ENCODE results near the gene STAG1.
"Not testable (repeated sequence)": the region's sequence is repeated elsewhere in the genome, so short reads cannot be mapped to it uniquely, and the experiment has no call there.

STAG1 gene

GRCh38 chr3:136620436-136620835 lies 131.7 kb downstream of the STAG1 start:
- DNase-seq (ENCODE audit: low read depth): no peak
- no peak overlapping the region for H3K4me3 ChIP-seq (ENCODE audit: low read depth, low read length)

- not testable (repeated sequence) for DNase-seq (ENCODE audit: low read depth); H3K4me3 ChIP-seq (ENCODE audit: low read depth, low read length)
Observed at GRCh38 chr3:136617969-136618525, 134.1 kb downstream of the STAG1 start.

- H3K4me3 ChIP-seq (ENCODE audit: low read depth, low read length): no peak overlapping the region
- no peak for DNase-seq (ENCODE audit: low read depth)
Observed at GRCh38 chr3:136617198-136617597, 135.0 kb downstream of the STAG1 start.

DNA sequence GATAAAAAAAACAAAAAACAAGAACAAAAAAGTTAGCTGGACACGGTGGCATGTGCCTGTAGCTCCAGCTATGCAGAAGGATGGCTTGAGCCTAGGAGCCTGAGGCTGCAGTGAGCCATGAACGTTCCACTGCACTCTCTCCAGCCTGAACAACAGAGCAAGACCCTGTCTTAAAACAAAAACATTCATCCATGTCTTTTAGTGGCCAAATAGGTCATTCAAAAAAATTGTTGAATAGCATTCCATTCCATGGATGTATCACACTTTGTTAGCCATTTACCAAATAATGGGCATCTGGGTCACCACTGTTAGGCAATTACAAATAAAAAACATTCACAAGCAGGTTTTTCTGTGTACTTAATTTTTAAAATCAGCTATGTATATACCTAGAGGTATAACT lies 139.7 kb downstream of the STAG1 start:
- no peak for DNase-seq (ENCODE audit: low read depth)
- no peak overlapping the region for H3K4me3 ChIP-seq (ENCODE audit: low read depth, low read length)

DNA sequence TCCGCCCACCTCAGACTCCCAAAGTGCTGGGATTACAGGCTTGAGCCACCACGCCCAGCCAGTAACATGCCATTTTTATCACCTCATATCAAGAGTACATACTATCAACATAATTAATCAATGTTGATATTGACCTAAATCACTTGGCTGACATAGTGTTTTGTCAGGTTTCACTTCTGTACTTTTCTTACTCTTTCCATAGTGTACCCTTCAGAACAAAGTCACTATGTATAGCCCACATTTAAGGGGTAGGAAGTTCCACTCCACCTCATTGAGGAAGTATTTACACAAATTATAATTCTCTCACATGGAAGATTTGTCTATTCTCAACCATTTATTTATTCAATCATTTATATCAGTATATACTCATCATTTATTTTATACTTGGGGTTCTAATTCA lies 145.2 kb downstream of the STAG1 start:
- no peak for DNase-seq (ENCODE audit: low read depth)
- no peak overlapping the region for H3K4me3 ChIP-seq (ENCODE audit: low read depth, low read length)

GRCh38 chr3:136606216-136606615 lies 146.0 kb downstream of the STAG1 start:
- not testable (repeated sequence) for H3K4me3 ChIP-seq (ENCODE audit: low read depth, low read length); DNase-seq (ENCODE audit: low read depth)

GRCh38 chr3:136604961-136605360 lies 147.2 kb downstream of the STAG1 start:
- no peak for DNase-seq (ENCODE audit: low read depth)
- no peak overlapping the region for H3K4me3 ChIP-seq (ENCODE audit: low read depth, low read length)

DNA sequence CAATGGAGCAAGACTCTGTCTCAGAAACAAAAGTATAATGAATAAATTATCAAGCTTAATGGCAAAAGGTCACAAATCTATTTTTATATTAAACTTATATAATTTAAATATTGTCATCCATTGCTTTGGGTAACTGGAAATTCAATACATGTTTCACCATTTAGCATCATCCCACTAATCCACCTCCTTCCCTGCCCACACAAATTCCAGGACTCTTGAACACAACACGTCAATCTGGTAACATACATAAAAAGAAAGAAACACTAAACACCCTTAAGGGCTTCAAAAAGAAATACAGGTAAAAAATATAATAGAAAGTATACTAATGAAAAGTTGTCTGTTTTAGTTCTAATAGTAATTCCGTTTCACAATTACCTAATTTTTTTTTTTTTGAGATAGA lies 149.4 kb downstream of the STAG1 start:
- no peak overlapping the region for H3K4me3 ChIP-seq (ENCODE audit: low read depth, low read length)
- DNase-seq (ENCODE audit: low read depth): no peak

DNA sequence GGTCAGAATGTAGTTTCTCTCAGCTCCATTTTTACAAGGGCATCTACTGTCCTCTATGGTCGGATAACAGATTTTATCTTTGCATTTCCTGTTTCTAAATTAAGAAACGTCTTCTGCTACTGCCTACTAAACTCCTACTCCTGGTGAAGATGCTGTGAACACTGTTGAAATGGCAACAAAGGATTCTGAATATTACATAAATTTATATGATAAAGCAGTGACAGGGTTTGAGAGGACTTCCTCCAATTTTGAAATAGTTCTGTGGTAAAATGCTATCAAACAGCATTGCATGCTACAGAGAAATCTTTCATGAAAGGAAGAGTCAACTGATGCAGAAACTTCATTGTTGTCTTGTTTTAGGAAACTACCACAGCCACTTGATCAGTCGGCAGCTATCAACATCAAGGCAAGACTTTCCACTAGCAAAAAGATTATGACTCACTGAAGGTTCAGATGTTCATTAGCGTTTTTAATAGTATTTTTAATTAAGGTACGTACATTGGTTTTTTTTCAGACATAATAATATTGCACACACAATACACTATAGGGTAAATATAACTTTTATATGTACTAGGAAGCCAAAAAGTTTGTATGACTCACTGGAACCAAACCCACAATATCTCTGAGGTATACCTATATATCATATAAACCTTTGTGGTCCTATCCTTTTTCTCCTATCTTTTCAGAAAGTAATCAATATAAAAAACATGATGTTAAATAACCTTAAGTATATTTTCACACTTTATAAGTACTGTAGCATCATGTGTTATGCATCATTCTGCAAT lies 156.1 kb downstream of the STAG1 start:
- H3K4me3 ChIP-seq (ENCODE audit: low read depth, low read length): no peak overlapping the region
- DNase-seq (ENCODE audit: low read depth): no peak

GRCh38 chr3:136586580-136586979 lies 165.6 kb downstream of the STAG1 start:
- no peak overlapping the region for H3K4me3 ChIP-seq (ENCODE audit: low read depth, low read length)
- no peak for DNase-seq (ENCODE audit: low read depth)

- DNase-seq (ENCODE audit: low read depth): no peak
- H3K4me3 ChIP-seq (ENCODE audit: low read depth, low read length): no peak overlapping the region
Observed at GRCh38 chr3:136584728-136585127, 167.4 kb downstream of the STAG1 start.

GRCh38 chr3:136583823-136584222 lies 168.4 kb downstream of the STAG1 start:
- no peak overlapping the region for H3K4me3 ChIP-seq (ENCODE audit: low read depth, low read length)
- no peak for DNase-seq (ENCODE audit: low read depth)

GRCh38 chr3:136577791-136578190 lies 174.4 kb downstream of the STAG1 start:
- no peak for DNase-seq (ENCODE audit: low read depth)
- no peak overlapping the region for H3K4me3 ChIP-seq (ENCODE audit: low read depth, low read length)

DNA sequence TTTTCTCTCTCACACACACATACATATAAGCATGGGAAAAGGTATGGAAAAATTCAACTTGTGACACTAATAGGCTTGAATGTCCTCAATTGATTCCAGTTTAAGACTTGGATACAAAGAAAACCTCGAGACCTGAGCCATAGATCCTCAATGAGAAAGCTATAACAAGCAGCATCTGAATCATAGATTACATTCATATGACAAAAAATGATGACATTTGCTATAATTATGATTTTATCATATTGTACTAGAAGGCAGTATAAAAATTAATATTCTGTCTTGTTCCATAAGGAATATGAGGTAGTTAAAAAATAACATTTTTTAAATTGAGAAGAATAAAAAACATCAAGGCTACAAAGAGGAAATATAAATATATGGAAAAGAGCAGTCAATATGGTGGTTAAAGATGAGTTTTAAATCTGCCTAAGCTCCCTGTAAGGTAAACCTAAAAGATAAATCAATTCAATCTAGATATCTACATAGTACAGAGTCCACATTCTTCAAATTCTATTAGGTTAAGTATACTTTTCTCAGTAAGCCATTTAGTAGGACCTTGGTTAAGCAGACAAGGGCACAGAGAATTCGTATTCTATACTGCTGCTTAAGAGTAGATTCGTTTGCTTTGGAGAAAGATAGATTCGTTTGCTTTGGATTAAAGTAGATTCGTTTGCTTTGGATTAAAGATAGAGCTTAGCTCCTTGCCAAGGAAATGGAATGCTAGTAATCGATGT lies 175.7 kb downstream of the STAG1 start:
- no peak overlapping the region for H3K4me3 ChIP-seq (ENCODE audit: low read depth, low read length)
- DNase-seq (ENCODE audit: low read depth): no peak

GRCh38 chr3:136567599-136568188 lies 184.5 kb downstream of the STAG1 start:
- DNase-seq (ENCODE audit: low read depth): no peak

GRCh38 chr3:136564962-136565361 lies 187.2 kb downstream of the STAG1 start:
- H3K4me3 ChIP-seq (ENCODE audit: low read depth, low read length); DNase-seq (ENCODE audit: low read depth): not testable (repeated sequence)

More at GRCh38 chr3:136567599-136568188, 184.5 kb downstream of the STAG1 start:
- H3K4me3 ChIP-seq (ENCODE audit: low read depth, low read length): no peak overlapping the region

DNA sequence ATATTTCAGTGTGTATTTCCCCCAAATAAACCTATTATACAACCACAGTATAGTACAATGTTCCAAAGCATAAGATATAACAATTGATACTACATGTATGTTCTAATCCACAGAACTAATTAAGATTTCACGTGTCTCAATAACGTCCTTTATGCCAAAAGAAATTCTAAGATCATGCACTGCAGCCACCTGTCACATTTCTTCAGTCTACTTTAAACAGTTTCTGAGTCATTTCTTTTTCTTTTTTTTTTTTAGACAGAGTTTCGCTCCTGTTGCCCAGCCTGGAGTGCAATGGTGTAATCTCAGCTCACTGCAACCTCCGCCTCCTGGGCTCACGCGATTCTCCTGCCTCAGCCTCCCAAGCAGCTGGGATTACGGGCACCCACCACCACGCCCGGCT lies 190.2 kb downstream of the STAG1 start:
- H3K4me3 ChIP-seq (ENCODE audit: low read depth, low read length): no peak overlapping the region

GRCh38 chr3:136559896-136560295 lies 192.3 kb downstream of the STAG1 start:
- H3K4me3 ChIP-seq (ENCODE audit: low read depth, low read length): no peak overlapping the region
- DNase-seq (ENCODE audit: low read depth): no peak

More for the DNA sequence above, 190.2 kb downstream of the STAG1 start:
- DNase-seq (ENCODE audit: low read depth): no peak

DNA sequence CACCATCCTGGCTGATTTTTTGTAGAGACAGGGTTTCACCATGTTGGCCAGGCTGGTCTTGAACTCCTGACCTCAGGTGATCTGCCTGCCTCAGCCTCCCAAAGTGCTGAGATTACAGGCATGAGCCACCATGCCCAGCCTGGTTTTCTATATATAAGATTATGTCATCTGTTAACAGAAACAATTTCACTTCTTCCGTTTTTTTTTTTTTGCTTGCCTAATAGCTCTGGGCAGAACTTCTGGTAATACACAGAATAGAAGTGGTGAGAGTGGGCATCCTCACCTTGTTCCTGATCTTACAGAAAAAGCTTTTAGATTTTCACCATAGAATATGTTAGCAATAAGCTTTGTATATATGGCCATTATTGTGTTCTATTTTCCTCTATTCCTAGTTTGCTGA lies 202.7 kb downstream of the STAG1 start:
- not testable (repeated sequence) for DNase-seq (ENCODE audit: low read depth); H3K4me3 ChIP-seq (ENCODE audit: low read depth, low read length)

- no peak for DNase-seq (ENCODE audit: low read depth)
- no peak overlapping the region for H3K4me3 ChIP-seq (ENCODE audit: low read depth, low read length)
Observed at GRCh38 chr3:136547293-136547692, 204.9 kb downstream of the STAG1 start.

Measured in skeletal muscle cell (primary cell).